ENCODE results near the gene TXLNB. TPM values are rescaled to one million over a fixed set of nuclear protein-coding genes. Genes with fewer than 3 reads are reported as not detected.

TXLNB gene
- total and polyA plus RNA-seq, 2 donors (not counting 3 experiments of a cell fraction or from before 2014, with no cell fraction given): 0.04 to 0.18 TPM

GRCh38 chr6:139313229-139313628 lies 21.4 kb upstream of the TXLNB start:
- CTCF ChIA-PET: interaction anchor here (1.0 to 1.2 kb wide), 2 partner anchors 13 to 21 kb away, joined by 3 read pairs; no protein-coding TSS in a partner anchor
- intact Hi-C loops (cut with micrococcal nuclease): no loop called here
- FAIRE-seq: no peak

More at GRCh38 chr6:139313229-139313628, 21.4 kb upstream of the TXLNB start:
- no TSS peak for BruUV-seq (replicated peaks)
- no peak for DNase-seq (ENCODE audit: low read depth, low spot score)
- H2AFZ ChIP-seq (ENCODE audit: low read depth, low read length): no peak overlapping the region
- no peak overlapping the region for H3K4me2 ChIP-seq (ENCODE audit: insufficient read depth, low read length)
- no peak overlapping the region for H3K9ac ChIP-seq (replicated peaks; ENCODE audit: extremely low read depth, insufficient read depth, low read length)
- no peak overlapping the region for H3K27ac ChIP-seq (ENCODE audit: insufficient read depth, low read depth, low read length)
- no peaks in the 10 kb centered on the region for H3K36me3 ChIP-seq (ENCODE audit: control insufficient read depth in 2 of 2, extremely low read depth in 1 of 2, insufficient read depth in 2 of 2, low read length in 2 of 2)
- H3K9me3 ChIP-seq (replicated peaks; ENCODE audit: control insufficient read depth, insufficient read depth, low read length): no peaks in the 10 kb centered on the region
- H3K79me2 ChIP-seq (ENCODE audit: control insufficient read depth, insufficient read depth, low read length): no peaks in the 10 kb centered on the region
- H4K20me1 ChIP-seq (replicated peaks; ENCODE audit: control insufficient read depth, extremely low read depth, insufficient read depth, low read length): no peaks in the 10 kb centered on the region
- POLR2A ChIA-PET: no interaction called here
- H3K4me3 ChIP-seq (replicated peaks in 1 of 3; ENCODE audit: insufficient read depth in 1 of 3, low read depth in 1 of 3, low read length in 3 of 3): no peak overlapping the region
- no peak for TF ChIP-seq EZH2 (IDR thresholded peaks at IDR 0.05; ENCODE audit: borderline replicate concordance, low read depth, low read length, severe bottlenecking)
- TF ChIP-seq, protein P1, sequence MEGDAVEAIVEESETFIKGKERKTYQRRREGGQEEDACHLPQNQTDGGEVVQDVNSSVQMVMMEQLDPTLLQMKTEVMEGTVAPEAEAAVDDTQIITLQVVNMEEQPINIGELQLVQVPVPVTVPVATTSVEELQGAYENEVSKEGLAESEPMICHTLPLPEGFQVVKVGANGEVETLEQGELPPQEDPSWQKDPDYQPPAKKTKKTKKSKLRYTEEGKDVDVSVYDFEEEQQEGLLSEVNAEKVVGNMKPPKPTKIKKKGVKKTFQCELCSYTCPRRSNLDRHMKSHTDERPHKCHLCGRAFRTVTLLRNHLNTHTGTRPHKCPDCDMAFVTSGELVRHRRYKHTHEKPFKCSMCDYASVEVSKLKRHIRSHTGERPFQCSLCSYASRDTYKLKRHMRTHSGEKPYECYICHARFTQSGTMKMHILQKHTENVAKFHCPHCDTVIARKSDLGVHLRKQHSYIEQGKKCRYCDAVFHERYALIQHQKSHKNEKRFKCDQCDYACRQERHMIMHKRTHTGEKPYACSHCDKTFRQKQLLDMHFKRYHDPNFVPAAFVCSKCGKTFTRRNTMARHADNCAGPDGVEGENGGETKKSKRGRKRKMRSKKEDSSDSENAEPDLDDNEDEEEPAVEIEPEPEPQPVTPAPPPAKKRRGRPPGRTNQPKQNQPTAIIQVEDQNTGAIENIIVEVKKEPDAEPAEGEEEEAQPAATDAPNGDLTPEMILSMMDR (IDR thresholded peaks at IDR 0.05; ENCODE audit: extremely low read depth in 1 of 2, insufficient read depth in 1 of 2, low read depth in 1 of 2, low read length in 2 of 2): no peak
- no peak for TF ChIP-seq GATA2 (IDR thresholded peaks at IDR 0.05; ENCODE audit: insufficient read depth, insufficient read length, low read depth, low read length)
- TF ChIP-seq JUN (IDR thresholded peaks at IDR 0.05; ENCODE audit: borderline replicate concordance, insufficient read depth, insufficient read length, low read depth): no peak
- TF ChIP-seq, protein P2, sequence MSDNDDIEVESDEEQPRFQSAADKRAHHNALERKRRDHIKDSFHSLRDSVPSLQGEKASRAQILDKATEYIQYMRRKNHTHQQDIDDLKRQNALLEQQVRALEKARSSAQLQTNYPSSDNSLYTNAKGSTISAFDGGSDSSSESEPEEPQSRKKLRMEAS (IDR thresholded peaks at IDR 0.05; ENCODE audit: insufficient read depth, insufficient read length): no peak
- TF ChIP-seq POLR2AphosphoS5 (IDR thresholded peaks at IDR 0.05; ENCODE audit: insufficient read depth, low read depth, low read length): no peak
- TF ChIP-seq POLR2A (IDR thresholded peaks at IDR 0.05; ENCODE audit: low read depth, low read length): no peak
- no peak for TF ChIP-seq FOS (IDR thresholded peaks at IDR 0.05; ENCODE audit: borderline replicate concordance, insufficient read depth, low read length)
- no peak for TF ChIP-seq MYC (IDR thresholded peaks at IDR 0.05; ENCODE audit: low read depth, low read length)
- dilution Hi-C loops (cut with MboI; ENCODE audit: extremely low pct_ligation_motif_present, low sequenced_read_pairs): no loop called here
- H3K27me3 ChIP-seq (ENCODE audit: control insufficient read depth in 2 of 2, insufficient read depth in 2 of 2, low read length in 2 of 2): no peaks in the 10 kb centered on the region
- H3K4me1 ChIP-seq (ENCODE audit: control insufficient read depth, extremely low read depth, insufficient read depth, low read length): peaks cover 6% of the 10 kb centered on the region
- no peaks in the 10 kb centered on the region for H3K9me1 ChIP-seq (replicated peaks; ENCODE audit: control insufficient read depth, extremely low read depth, insufficient read depth, low read length)

Data from endothelial cell of umbilical vein (primary cell).